Panc1 (cell line): ENCODE results near the gene VTI1A. TPM values are rescaled to one million over a fixed set of nuclear protein-coding genes. Genes with fewer than 3 reads are reported as not detected.

Experiments used
- ATAC-seq: fragments of 200-7000 bp; cut with Tn5 transposase; 2 replicates; pipeline ENCODE4 v1.9.1; 2020; ENCODE audit warnings: mild to moderate bottlenecking, moderate library complexity
- BruUV-seq: library from RNA; stranded (reverse); fragments of 400-500 nt; replicated peaks from 2 replicates; lab custom pipeline; 2021; lab: Mats Ljungman, UMichigan
- CTCF ChIA-PET: fragments of 300-600 bp; sonication (Branson Sonifier 250); formaldehyde crosslinking; loops from one replicate; lab custom pipeline; 2022; ENCODE audit warnings: antibody characterized with exemption; lab: Charles Lee
- POLR2A ChIA-PET: fragments of 300-600 bp; sonication (Branson Sonifier 250); formaldehyde crosslinking; loops from one replicate; lab custom pipeline; 2022; ENCODE audit warnings: antibody characterized with exemption; lab: Charles Lee
- DNase-seq: peaks from one replicate; pipeline ENCODE4 v3.0.0-alpha.2; 2010; ENCODE audit warnings: low read depth, low spot score
- H3K27ac ChIP-seq: 2 replicates; pipeline ENCODE4 v1.5.1; 2011; ENCODE audit warnings: mild to moderate bottlenecking, low read length, inconsistent platforms
- H3K27me3 ChIP-seq: fragments of 200-500 bp; sonication (Bioruptor generic); 2 replicates; pipeline ENCODE4 v1.6.0; 2014; ENCODE audit warnings: low read length, inconsistent platforms; ENCODE audit not compliant: control insufficient read depth, insufficient read depth
- H3K36me3 ChIP-seq: fragments of 200-500 bp; sonication (Bioruptor generic); 2 replicates; pipeline ENCODE4 v1.5.1; 2014; ENCODE audit warnings: inconsistent platforms, mild to moderate bottlenecking, low read length, moderate library complexity; ENCODE audit not compliant: control insufficient read depth, insufficient read depth
- H3K4me1 ChIP-seq: 2 replicates; pipeline ENCODE4 v1.5.1; 2011; ENCODE audit warnings: inconsistent platforms, mild to moderate bottlenecking, low read length, moderate library complexity; ENCODE audit not compliant: control insufficient read depth, insufficient read depth
- H3K4me3 ChIP-seq, 2 experiments: 2 replicates each; pipeline ENCODE4 v1.5.1; 2011 to 2012; ENCODE audit warnings: low read depth in 2 of 2, low read length in 2 of 2, mild to moderate bottlenecking in 2 of 2, inconsistent platforms in 1 of 2, moderate library complexity in 1 of 2
- H3K9me3 ChIP-seq: fragments of 200-500 bp; sonication (Bioruptor generic); 2 replicates; pipeline ENCODE4 v1.5.1; 2014; ENCODE audit warnings: low read depth, mild to moderate bottlenecking, inconsistent platforms, low read length, moderate library complexity; ENCODE audit not compliant: control insufficient read depth, insufficient read depth
- POLR2AphosphoS5 ChIP-seq: IDR thresholded peaks from 2 replicates; pipeline ENCODE4 v1.6.1; 2012; ENCODE audit warnings: mild to moderate bottlenecking, low read depth, low read length, moderate library complexity
- SIN3A ChIP-seq: IDR thresholded peaks from 2 replicates; pipeline ENCODE4 v1.6.1; 2012; ENCODE audit warnings: low read depth, mild to moderate bottlenecking, low read length, moderate library complexity, borderline replicate concordance; ENCODE audit not compliant: insufficient read depth
- TCF7L2 ChIP-seq: IDR thresholded peaks from 2 replicates; pipeline ENCODE4 v1.6.1; 2011; ENCODE audit warnings: mild to moderate bottlenecking, low read depth, low read length, inconsistent platforms
- in situ Hi-C: cut with HindIII; loops from 2 replicates; pipeline ENCODE4 v1.10.0; 2016; ENCODE audit warnings: low sequenced_read_pairs, low pct_unique_long_range_greater_than_20kb
- intact Hi-C: fragments of 100-400 bp; cut with micrococcal nuclease; formaldehyde crosslinking; loops from one replicate; pipeline ENCODE4 v1.10.0; 2022; ENCODE audit not compliant: unreplicated experiment
- total RNA-seq: library from RNA; stranded (reverse); gene quantifications from one replicate; pipeline ENCODE4 v1.2.1, GENCODE V29; 2021; ENCODE audit not compliant: unreplicated experiment
- TF ChIP-seq, protein P1 (sequence below): fragments of 450-650 bp; IDR thresholded peaks from 2 replicates; pipeline ENCODE4 v1.5.1; 2017; ENCODE audit warnings: mild to moderate bottlenecking
- TF ChIP-seq, protein P2 (sequence below), 2 experiments: IDR thresholded peaks; 2 replicates each; pipeline ENCODE4 v1.6.1; 2011 to 2012; ENCODE audit warnings: low read depth in 2 of 2, control low read depth in 1 of 2, low read length in 1 of 2, mild to moderate bottlenecking in 1 of 2, moderate library complexity in 1 of 2; ENCODE audit not compliant: insufficient read depth in 1 of 2

VTI1A gene
- total RNA-seq, 1 experiment from 2014 or later = 36.3 TPM

DNA sequence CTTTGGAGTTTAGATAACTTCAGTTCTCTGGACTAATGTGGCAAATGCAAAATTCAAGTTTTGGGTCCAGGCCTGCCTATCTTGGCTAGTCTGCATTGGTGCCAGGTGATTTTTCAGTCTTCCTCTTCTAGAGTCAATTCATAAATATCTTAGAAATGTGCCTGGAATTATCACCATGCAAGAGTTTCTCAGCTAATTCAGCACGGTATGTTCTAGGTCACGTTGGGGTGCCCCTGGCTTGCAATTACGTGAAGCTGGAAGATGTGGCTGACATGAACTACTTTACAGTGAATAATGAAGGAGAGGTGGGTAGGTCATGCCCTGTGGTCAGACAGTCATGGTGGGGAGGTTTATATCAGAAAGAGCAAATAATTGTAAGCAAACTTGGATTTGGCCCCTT, 25.3 kb upstream of the VTI1A start:
- CTCF ChIA-PET = no interaction called here
- Histone ChIP-seq H3K27me3 (no peaks in the 10 kb centered on the region), H3K4me1 (no peaks in the 10 kb centered on the region), H3K9me3 (no peaks in the 10 kb centered on the region), H3K36me3 (no peaks in the 10 kb centered on the region), H3K4me3 (no peak overlapping the region), H3K27ac (no peak overlapping the region)
- DNase-seq (no peak), ATAC-seq (no peak)
- TF ChIP-seq POLR2AphosphoS5 (no peak), TCF7L2 (no peak)
- TF ChIP-seq, protein P1, sequence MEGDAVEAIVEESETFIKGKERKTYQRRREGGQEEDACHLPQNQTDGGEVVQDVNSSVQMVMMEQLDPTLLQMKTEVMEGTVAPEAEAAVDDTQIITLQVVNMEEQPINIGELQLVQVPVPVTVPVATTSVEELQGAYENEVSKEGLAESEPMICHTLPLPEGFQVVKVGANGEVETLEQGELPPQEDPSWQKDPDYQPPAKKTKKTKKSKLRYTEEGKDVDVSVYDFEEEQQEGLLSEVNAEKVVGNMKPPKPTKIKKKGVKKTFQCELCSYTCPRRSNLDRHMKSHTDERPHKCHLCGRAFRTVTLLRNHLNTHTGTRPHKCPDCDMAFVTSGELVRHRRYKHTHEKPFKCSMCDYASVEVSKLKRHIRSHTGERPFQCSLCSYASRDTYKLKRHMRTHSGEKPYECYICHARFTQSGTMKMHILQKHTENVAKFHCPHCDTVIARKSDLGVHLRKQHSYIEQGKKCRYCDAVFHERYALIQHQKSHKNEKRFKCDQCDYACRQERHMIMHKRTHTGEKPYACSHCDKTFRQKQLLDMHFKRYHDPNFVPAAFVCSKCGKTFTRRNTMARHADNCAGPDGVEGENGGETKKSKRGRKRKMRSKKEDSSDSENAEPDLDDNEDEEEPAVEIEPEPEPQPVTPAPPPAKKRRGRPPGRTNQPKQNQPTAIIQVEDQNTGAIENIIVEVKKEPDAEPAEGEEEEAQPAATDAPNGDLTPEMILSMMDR = no peak
- intact Hi-C loops = no loop called here
- BruUV-seq = no TSS peak
- POLR2A ChIA-PET = no interaction called here
- in situ Hi-C loops = no loop called here

DNA sequence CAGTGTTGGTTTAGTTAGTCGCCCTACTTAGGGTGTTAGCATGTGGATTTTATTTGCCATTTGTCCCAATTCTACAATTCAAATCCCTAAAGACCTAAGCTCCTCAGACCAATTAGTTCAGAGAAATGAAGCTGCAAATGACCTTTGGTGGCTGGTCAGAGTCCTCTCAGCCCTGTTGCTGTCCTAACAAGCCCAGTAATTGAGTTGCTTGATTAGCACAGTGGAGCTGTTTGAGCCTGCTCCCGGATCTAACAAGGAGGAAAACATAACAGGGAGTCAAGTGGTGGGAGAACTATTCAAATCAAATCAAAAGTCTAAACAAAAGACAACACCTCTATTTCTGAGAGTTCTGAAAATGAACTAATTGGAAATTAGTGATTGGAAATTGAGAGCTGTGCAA, 22.4 kb upstream of the VTI1A start:
- H3K4me1 ChIP-seq = no peaks in the 10 kb centered on the region
- TF ChIP-seq, protein P1 = no peak
- TF ChIP-seq POLR2AphosphoS5 (no peak), TCF7L2 (no peak), SIN3A (no peak)
- TF ChIP-seq, protein P2, sequence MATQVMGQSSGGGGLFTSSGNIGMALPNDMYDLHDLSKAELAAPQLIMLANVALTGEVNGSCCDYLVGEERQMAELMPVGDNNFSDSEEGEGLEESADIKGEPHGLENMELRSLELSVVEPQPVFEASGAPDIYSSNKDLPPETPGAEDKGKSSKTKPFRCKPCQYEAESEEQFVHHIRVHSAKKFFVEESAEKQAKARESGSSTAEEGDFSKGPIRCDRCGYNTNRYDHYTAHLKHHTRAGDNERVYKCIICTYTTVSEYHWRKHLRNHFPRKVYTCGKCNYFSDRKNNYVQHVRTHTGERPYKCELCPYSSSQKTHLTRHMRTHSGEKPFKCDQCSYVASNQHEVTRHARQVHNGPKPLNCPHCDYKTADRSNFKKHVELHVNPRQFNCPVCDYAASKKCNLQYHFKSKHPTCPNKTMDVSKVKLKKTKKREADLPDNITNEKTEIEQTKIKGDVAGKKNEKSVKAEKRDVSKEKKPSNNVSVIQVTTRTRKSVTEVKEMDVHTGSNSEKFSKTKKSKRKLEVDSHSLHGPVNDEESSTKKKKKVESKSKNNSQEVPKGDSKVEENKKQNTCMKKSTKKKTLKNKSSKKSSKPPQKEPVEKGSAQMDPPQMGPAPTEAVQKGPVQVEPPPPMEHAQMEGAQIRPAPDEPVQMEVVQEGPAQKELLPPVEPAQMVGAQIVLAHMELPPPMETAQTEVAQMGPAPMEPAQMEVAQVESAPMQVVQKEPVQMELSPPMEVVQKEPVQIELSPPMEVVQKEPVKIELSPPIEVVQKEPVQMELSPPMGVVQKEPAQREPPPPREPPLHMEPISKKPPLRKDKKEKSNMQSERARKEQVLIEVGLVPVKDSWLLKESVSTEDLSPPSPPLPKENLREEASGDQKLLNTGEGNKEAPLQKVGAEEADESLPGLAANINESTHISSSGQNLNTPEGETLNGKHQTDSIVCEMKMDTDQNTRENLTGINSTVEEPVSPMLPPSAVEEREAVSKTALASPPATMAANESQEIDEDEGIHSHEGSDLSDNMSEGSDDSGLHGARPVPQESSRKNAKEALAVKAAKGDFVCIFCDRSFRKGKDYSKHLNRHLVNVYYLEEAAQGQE (IDR thresholded peaks at IDR 0.05; ENCODE audit: insufficient read depth in 1 of 2, low read depth in 2 of 2, low read length in 1 of 2) = no peak
- H3K27ac ChIP-seq = no peak overlapping the region
- DNase-seq = no peak
- no peak overlapping the region for H3K4me3 ChIP-seq
- no peaks in the 10 kb centered on the region for H3K9me3 ChIP-seq
- ChIA-PET CTCF (no interaction called here), POLR2A (no interaction called here)
- in situ Hi-C loops (no loop called here), intact Hi-C loops (no loop called here)
- ATAC-seq = no peak
- H3K36me3 ChIP-seq = no peaks in the 10 kb centered on the region
- no TSS peak for BruUV-seq
- no peaks in the 10 kb centered on the region for H3K27me3 ChIP-seq
